Prostate gland (tissue), 2 donors: ENCODE results near the gene RANBP1.

Source experiments
- CTCF ChIP-seq, 4 experiments: fragments of 200-600 bp in 2 of 4; fragments of 450-650 bp in 2 of 4; sonication (generic) in 2 of 4; IDR thresholded peaks; 1 replicate in 3 of 4; 2 replicates in 1 of 4; pipeline ENCODE4 v1.5.1; 2016 to 2019; ENCODE audit warnings: antibody characterized with exemption in 4 of 4, mild to moderate bottlenecking in 2 of 4, moderate library complexity in 2 of 4
- POLR2A ChIP-seq: fragments of 450-650 bp; IDR thresholded peaks from one replicate; pipeline ENCODE4 v1.6.1; 2016; ENCODE audit warnings: antibody characterized with exemption, mild to moderate bottlenecking
- POLR2AphosphoS5 ChIP-seq: sonication (generic); formaldehyde crosslinking; IDR thresholded peaks from one replicate; pipeline ENCODE4 v1.6.1; 2017; ENCODE audit warnings: antibody characterized with exemption

- TF ChIP-seq CTCF (IDR thresholded peaks at IDR 0.05) (no peak), POLR2A (no peak), POLR2AphosphoS5 (no peak)
These were observed 24.2 kb downstream of the RANBP1 start for GRCh38 chr22:20140107-20140445.
